ENCODE data around the gene DNAAF8.

DNA sequence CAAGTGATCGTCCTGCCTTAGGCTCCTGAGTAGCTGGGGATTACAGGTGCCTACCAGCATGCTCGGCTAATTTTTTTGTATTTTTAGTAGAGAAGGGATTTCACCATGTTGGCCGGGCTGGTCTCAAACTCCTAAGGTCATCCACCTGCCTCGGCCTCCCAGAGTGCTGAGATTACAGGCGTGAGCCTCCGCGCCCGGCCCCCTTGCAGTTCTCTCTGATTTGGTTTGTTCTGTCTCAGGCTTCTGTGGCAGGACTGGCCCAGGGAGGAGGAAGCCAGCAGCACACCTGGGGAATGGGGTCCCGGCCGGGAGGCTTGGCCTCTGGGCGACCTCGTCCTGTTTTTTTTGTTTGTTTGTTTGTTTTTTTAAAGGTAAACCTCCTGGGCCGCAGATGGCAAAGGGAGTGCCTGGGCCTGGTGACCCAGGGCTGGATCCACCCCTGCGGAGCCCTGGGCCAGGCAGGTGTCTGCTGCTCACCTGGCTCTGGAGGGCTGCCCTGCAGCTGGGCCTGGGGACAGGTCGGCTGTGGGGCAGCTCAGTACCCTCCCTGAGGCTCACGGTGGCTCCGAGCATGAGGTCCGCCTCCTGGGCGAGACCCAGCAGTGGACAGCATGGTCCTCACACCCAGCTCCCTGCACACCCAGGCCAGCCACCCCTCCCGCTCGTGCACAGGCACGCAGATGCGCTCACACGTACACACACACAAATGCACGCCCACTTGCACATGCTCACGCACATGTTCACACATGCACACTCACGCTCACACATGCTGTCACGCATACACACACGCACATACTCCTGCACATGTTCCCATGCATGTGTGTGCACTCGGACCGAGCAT lies 44.3 kb upstream of the DNAAF8 start:
- TF ChIP-seq, protein P1, sequence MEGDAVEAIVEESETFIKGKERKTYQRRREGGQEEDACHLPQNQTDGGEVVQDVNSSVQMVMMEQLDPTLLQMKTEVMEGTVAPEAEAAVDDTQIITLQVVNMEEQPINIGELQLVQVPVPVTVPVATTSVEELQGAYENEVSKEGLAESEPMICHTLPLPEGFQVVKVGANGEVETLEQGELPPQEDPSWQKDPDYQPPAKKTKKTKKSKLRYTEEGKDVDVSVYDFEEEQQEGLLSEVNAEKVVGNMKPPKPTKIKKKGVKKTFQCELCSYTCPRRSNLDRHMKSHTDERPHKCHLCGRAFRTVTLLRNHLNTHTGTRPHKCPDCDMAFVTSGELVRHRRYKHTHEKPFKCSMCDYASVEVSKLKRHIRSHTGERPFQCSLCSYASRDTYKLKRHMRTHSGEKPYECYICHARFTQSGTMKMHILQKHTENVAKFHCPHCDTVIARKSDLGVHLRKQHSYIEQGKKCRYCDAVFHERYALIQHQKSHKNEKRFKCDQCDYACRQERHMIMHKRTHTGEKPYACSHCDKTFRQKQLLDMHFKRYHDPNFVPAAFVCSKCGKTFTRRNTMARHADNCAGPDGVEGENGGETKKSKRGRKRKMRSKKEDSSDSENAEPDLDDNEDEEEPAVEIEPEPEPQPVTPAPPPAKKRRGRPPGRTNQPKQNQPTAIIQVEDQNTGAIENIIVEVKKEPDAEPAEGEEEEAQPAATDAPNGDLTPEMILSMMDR (IDR thresholded peaks at IDR 0.05): no peak
- TF ChIP-seq POLR2A (IDR thresholded peaks at IDR 0.05): no peak
